Astrocyte (in vitro differentiated cells and primary cell): Measurements from ENCODE around the gene SREBF1. TPM values are rescaled to one million over a fixed set of nuclear protein-coding genes. Genes with fewer than 3 reads are reported as not detected.

Experiments
- DNase-seq: peaks from one replicate; pipeline ENCODE4 v3.0.0-alpha.2; 2010; ENCODE audit warnings: low read depth
- FAIRE-seq: peaks from 2 replicates; lab custom pipeline; 2011; peaks lifted over from hg19 to GRCh38; lab: Jason Lieb, UNC
- H2AFZ ChIP-seq: 2 replicates; pipeline ENCODE4 v1.6.0; 2012; ENCODE audit warnings: low read depth, low read length, inconsistent platforms
- H3K27ac ChIP-seq: 2 replicates; pipeline ENCODE4 v1.5.1; 2011; ENCODE audit warnings: low read depth, low read length, inconsistent platforms
- H3K27me3 ChIP-seq: 2 replicates; pipeline ENCODE4 v1.6.0; 2011; ENCODE audit warnings: low read length, inconsistent platforms; ENCODE audit not compliant: insufficient read depth
- H3K36me3 ChIP-seq: 2 replicates; pipeline ENCODE4 v1.5.1; 2011; ENCODE audit warnings: low read length, inconsistent platforms; ENCODE audit not compliant: insufficient read depth
- H3K4me1 ChIP-seq: 2 replicates; pipeline ENCODE4 v1.5.1; 2011; ENCODE audit warnings: low read length, inconsistent platforms; ENCODE audit not compliant: insufficient read depth
- H3K4me2 ChIP-seq: 2 replicates; pipeline ENCODE4 v1.6.0; 2012; ENCODE audit warnings: low read length, inconsistent platforms
- H3K4me3 ChIP-seq: 2 replicates; pipeline ENCODE4 v1.5.1; 2011; ENCODE audit warnings: low read depth, mild to moderate bottlenecking, low read length, inconsistent platforms; ENCODE audit not compliant: insufficient read depth
- H3K79me2 ChIP-seq: 2 replicates; pipeline ENCODE4 v1.6.0; 2012; ENCODE audit warnings: mild to moderate bottlenecking, low read length, inconsistent platforms; ENCODE audit not compliant: insufficient read depth
- H3K9ac ChIP-seq: 2 replicates; pipeline ENCODE4 v1.6.0; 2012; ENCODE audit warnings: mild to moderate bottlenecking, low read length, inconsistent platforms
- H3K9me3 ChIP-seq: 2 replicates; pipeline ENCODE4 v1.5.1; 2012; ENCODE audit warnings: low read depth, mild to moderate bottlenecking, low read length, inconsistent platforms; ENCODE audit not compliant: insufficient read depth
- H4K20me1 ChIP-seq: 2 replicates; pipeline ENCODE4 v1.6.0; 2012; ENCODE audit warnings: low read length, inconsistent platforms; ENCODE audit not compliant: insufficient read depth
- H3K27ac Mint-ChIP-seq: one replicate; pipeline ENCODE4 v1.8.0; 2021; ENCODE audit warnings: mild to moderate bottlenecking, mixed read lengths; ENCODE audit not compliant: unreplicated experiment
- H3K27me3 Mint-ChIP-seq: one replicate; pipeline ENCODE4 v1.8.0; 2021; ENCODE audit warnings: low read depth, mixed read lengths; ENCODE audit not compliant: unreplicated experiment
- H3K36me3 Mint-ChIP-seq: one replicate; pipeline ENCODE4 v1.8.0; 2021; ENCODE audit warnings: low read depth, mixed read lengths; ENCODE audit not compliant: unreplicated experiment
- H3K4me1 Mint-ChIP-seq: one replicate; pipeline ENCODE4 v1.8.0; 2021; ENCODE audit warnings: low read depth, mixed read lengths; ENCODE audit not compliant: unreplicated experiment
- H3K4me3 Mint-ChIP-seq: one replicate; pipeline ENCODE4 v1.8.0; 2021; ENCODE audit warnings: mild to moderate bottlenecking, moderate library complexity, mixed read lengths; ENCODE audit not compliant: unreplicated experiment
- H3K9me3 Mint-ChIP-seq: one replicate; pipeline ENCODE4 v1.8.0; 2021; ENCODE audit warnings: mild to moderate bottlenecking, mixed read lengths; ENCODE audit not compliant: unreplicated experiment
- EZH2 ChIP-seq: IDR thresholded peaks from 2 replicates; pipeline ENCODE4 v1.6.1; 2012; ENCODE audit warnings: mild to moderate bottlenecking, low read length, inconsistent platforms; ENCODE audit not compliant: insufficient read depth
- total RNA-seq: library from RNA; stranded (reverse); gene quantifications from 2 replicates; pipeline ENCODE4 v1.2.1, GENCODE V29; 2021
- TF ChIP-seq, protein P1 (sequence below): IDR thresholded peaks from 2 replicates; pipeline ENCODE4 v1.5.1; 2011; ENCODE audit warnings: low read depth, mild to moderate bottlenecking, inconsistent platforms, low read length, moderate library complexity; ENCODE audit not compliant: insufficient read depth

SREBF1 gene
- total RNA-seq, 1 donor from 2014 or later, result 65.6 TPM

DNA sequence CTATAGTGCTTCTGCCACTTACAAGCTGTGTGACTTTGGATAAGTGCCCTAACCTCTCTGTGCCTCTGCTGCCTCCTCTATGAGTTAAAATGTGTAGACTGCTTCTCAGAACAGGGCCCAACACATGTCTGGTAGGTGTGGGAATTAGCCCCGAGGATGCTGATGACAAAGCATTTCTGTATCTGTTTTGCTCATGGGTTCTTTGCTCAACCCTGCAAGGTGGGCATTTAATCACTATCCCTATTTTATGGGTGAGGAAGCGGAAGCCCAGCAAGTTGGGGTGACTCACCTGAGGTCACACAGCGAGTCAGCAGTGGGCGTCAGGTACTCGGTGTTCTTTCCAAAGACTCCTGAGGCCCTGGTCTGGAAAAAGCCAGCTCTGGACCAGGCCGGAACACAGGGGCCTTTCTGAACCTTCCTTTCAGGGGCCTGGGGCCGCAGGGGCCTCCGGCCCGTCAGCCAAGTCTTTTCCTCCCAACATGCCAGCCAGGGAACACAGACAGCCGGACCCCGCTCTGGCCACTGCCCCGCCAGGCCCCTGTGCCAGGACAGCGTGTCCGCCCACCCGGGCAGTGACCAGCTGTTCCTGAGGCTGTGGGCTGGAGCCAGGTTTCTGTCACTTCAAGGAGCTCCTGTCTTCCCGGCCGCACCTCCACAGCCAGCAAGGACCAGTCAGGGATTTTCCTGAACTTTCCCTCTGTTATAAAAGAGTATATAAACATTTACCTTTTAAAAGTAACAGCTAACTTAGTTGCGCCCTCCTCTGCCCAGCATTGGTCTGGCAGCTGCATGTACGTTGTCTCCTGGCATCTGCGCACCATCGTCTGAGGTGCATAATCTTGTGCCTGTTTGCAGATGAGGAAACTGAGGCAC, 62.5 kb downstream of the SREBF1 start:
- H3K36me3 ChIP-seq, result no peaks in the 10 kb centered on the region
- no peak overlapping the region for H2AFZ ChIP-seq
- no peak for TF ChIP-seq EZH2
- TF ChIP-seq, protein P1, sequence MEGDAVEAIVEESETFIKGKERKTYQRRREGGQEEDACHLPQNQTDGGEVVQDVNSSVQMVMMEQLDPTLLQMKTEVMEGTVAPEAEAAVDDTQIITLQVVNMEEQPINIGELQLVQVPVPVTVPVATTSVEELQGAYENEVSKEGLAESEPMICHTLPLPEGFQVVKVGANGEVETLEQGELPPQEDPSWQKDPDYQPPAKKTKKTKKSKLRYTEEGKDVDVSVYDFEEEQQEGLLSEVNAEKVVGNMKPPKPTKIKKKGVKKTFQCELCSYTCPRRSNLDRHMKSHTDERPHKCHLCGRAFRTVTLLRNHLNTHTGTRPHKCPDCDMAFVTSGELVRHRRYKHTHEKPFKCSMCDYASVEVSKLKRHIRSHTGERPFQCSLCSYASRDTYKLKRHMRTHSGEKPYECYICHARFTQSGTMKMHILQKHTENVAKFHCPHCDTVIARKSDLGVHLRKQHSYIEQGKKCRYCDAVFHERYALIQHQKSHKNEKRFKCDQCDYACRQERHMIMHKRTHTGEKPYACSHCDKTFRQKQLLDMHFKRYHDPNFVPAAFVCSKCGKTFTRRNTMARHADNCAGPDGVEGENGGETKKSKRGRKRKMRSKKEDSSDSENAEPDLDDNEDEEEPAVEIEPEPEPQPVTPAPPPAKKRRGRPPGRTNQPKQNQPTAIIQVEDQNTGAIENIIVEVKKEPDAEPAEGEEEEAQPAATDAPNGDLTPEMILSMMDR, result peak; percentile 17
- Mint-ChIP-seq H3K36me3 (peaks cover 9% of the 10 kb centered on the region), H3K4me1 (peaks cover 19% of the 10 kb centered on the region), H3K4me3 (no peak overlapping the region), H3K27ac (peak overlapping the region; percentile 55), H3K9me3 (no peaks in the 10 kb centered on the region), H3K27me3 (no peaks in the 10 kb centered on the region)
- peaks cover 13% of the 10 kb centered on the region for H3K4me1 ChIP-seq
- H3K9ac ChIP-seq, result peak overlapping the region; percentile 31
- H3K4me2 ChIP-seq, result peak overlapping the region; percentile 22
- H3K79me2 ChIP-seq, result peaks cover 58% of the 10 kb centered on the region
- H3K4me3 ChIP-seq, result no peak overlapping the region
- H3K27ac ChIP-seq, result peak overlapping the region; percentile 31
- DNase-seq, result no peak
- FAIRE-seq, result no peak
- H4K20me1 ChIP-seq, result peaks cover 95% of the 10 kb centered on the region
- H3K9me3 ChIP-seq, result no peaks in the 10 kb centered on the region
- no peaks in the 10 kb centered on the region for H3K27me3 ChIP-seq

DNA sequence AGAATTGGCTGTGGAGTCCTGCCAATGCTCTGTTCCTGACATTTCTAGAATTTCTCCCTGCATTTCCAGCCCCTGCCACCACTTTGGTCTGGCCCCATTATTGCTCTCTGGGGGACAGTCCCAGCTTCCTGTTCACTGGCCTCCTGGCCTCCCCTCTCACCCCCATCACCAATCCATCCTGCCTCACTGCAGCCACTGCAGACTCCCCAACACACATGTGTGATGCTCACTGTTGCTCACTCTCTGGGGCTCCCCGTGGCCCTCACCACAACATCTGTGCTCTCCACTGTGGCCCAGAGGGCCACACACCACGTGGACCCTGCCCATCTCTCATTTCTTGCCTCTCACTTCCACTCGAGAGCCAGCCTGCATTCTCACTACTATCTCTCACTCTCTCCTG, 64.6 kb downstream of the SREBF1 start:
- H3K4me1 ChIP-seq, result peaks cover 22% of the 10 kb centered on the region

More for the DNA sequence above, 64.6 kb downstream of the SREBF1 start:
- Mint-ChIP-seq H3K9me3 (no peaks in the 10 kb centered on the region), H3K4me1 (peaks cover 35% of the 10 kb centered on the region), H3K36me3 (peaks cover 9% of the 10 kb centered on the region), H3K4me3 (no peak overlapping the region), H3K27me3 (no peaks in the 10 kb centered on the region), H3K27ac (no peak overlapping the region)
- Histone ChIP-seq H3K4me3 (no peak overlapping the region), H2AFZ (no peak overlapping the region), H4K20me1 (peaks cover 95% of the 10 kb centered on the region), H3K4me2 (no peak overlapping the region), H3K27ac (no peak overlapping the region), H3K9me3 (no peaks in the 10 kb centered on the region), H3K9ac (no peak overlapping the region), H3K27me3 (no peaks in the 10 kb centered on the region), H3K36me3 (no peaks in the 10 kb centered on the region), H3K79me2 (peaks cover 71% of the 10 kb centered on the region)
- no peak for DNase-seq
- FAIRE-seq, result no peak
- TF ChIP-seq, protein P1, result no peak
- TF ChIP-seq EZH2, result no peak
